Measurements from ENCODE around the gene SRPK1.

SRPK1 gene

GRCh38 chr6:35852994-35853393, 67.9 kb downstream of the SRPK1 start:
- H3K27ac ChIP-seq (ENCODE audit: poor library complexity, severe bottlenecking) = no peak overlapping the region
- DNase-seq (ENCODE audit: low spot score) = no peak
- no peak overlapping the region for H3K4me3 ChIP-seq (ENCODE audit: severe bottlenecking)
- no peaks in the 10 kb centered on the region for H3K27me3 ChIP-seq (ENCODE audit: insufficient read depth, poor library complexity, severe bottlenecking)
- no peaks in the 10 kb centered on the region for H3K4me1 ChIP-seq (ENCODE audit: insufficient read depth, poor library complexity, severe bottlenecking)
- H3K36me3 ChIP-seq (ENCODE audit: low read depth) = peaks cover 93% of the 10 kb centered on the region
- TF ChIP-seq CTCF (IDR thresholded peaks at IDR 0.05; ENCODE audit: poor library complexity, severe bottlenecking) = no peak
- ATAC-seq (ENCODE audit: low read depth) = no peak
- no peaks in the 10 kb centered on the region for H3K9me3 ChIP-seq (ENCODE audit: severe bottlenecking)

DNA sequence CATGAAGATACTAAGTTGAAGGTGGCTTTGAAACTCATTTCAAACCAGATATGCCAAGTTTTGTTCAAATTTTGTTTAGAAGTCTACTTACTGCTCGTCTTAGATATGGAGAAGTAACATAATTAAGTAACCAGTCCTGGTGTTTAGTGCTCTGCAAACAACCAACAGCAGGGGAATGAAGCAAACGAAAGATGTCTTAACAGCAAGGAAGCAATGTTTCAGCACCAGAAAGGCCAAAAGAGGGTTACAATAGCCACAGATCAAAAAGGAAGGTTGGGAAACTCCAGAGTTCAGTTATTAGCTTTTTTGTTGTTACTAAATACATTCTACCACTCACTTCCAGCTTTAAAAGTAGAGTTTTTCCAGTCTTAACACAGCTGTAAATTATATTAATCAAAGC, 70.7 kb downstream of the SRPK1 start:
- no peak overlapping the region for H3K4me3 ChIP-seq (ENCODE audit: severe bottlenecking)
- H3K27ac ChIP-seq (ENCODE audit: poor library complexity, severe bottlenecking) = no peak overlapping the region
- no peak for DNase-seq (ENCODE audit: low spot score)
- H3K36me3 ChIP-seq (ENCODE audit: low read depth) = peaks cover 80% of the 10 kb centered on the region
- no peak for ATAC-seq (ENCODE audit: low read depth)
- TF ChIP-seq CTCF (IDR thresholded peaks at IDR 0.05; ENCODE audit: poor library complexity, severe bottlenecking) = no peak
- H3K27me3 ChIP-seq (ENCODE audit: insufficient read depth, poor library complexity, severe bottlenecking) = no peaks in the 10 kb centered on the region
- no peaks in the 10 kb centered on the region for H3K9me3 ChIP-seq (ENCODE audit: severe bottlenecking)
- H3K4me1 ChIP-seq (ENCODE audit: insufficient read depth, poor library complexity, severe bottlenecking) = no peaks in the 10 kb centered on the region

DNA sequence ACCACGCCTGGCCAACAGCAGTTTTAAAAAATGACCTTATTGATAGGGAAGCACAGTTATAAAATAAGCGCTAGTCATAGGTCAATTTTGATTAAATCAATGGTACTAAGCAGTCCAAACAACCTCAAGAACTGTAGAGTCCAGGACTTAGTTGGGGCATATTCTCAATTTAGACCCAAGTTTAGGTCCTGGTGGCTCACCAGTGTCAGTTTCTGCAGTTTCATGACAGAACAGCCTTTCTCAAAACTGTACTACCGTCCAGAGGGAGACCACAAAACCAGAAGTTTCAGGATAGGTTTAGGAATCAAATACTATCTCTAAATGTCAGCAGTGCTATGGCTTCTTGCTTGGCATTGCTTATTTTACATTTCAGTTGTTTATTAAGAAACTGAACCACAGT, 76.6 kb downstream of the SRPK1 start:
- no peaks in the 10 kb centered on the region for H3K27me3 ChIP-seq (ENCODE audit: insufficient read depth, poor library complexity, severe bottlenecking)
- no peak for TF ChIP-seq CTCF (IDR thresholded peaks at IDR 0.05; ENCODE audit: poor library complexity, severe bottlenecking)
- H3K4me1 ChIP-seq (ENCODE audit: insufficient read depth, poor library complexity, severe bottlenecking) = no peaks in the 10 kb centered on the region
- H3K9me3 ChIP-seq (ENCODE audit: severe bottlenecking) = no peaks in the 10 kb centered on the region
- no peak overlapping the region for H3K4me3 ChIP-seq (ENCODE audit: severe bottlenecking)
- H3K27ac ChIP-seq (ENCODE audit: poor library complexity, severe bottlenecking) = no peak overlapping the region
- ATAC-seq (ENCODE audit: low read depth) (no peak), DNase-seq (ENCODE audit: low spot score) (no peak)
- peaks cover 79% of the 10 kb centered on the region for H3K36me3 ChIP-seq (ENCODE audit: low read depth)

GRCh38 chr6:35842381-35842780, 78.5 kb downstream of the SRPK1 start:
- Histone ChIP-seq H3K4me3 (ENCODE audit: severe bottlenecking) (no peak overlapping the region), H3K9me3 (ENCODE audit: severe bottlenecking) (no peaks in the 10 kb centered on the region), H3K27me3 (ENCODE audit: insufficient read depth, poor library complexity, severe bottlenecking) (no peaks in the 10 kb centered on the region), H3K4me1 (ENCODE audit: insufficient read depth, poor library complexity, severe bottlenecking) (no peaks in the 10 kb centered on the region), H3K36me3 (ENCODE audit: low read depth) (peaks cover 78% of the 10 kb centered on the region), H3K27ac (ENCODE audit: poor library complexity, severe bottlenecking) (no peak overlapping the region)
- no peak for DNase-seq (ENCODE audit: low spot score)
- ATAC-seq (ENCODE audit: low read depth) = no peak
- no peak for TF ChIP-seq CTCF (IDR thresholded peaks at IDR 0.05; ENCODE audit: poor library complexity, severe bottlenecking)

GRCh38 chr6:35839019-35839418, 81.9 kb downstream of the SRPK1 start:
- Histone ChIP-seq H3K4me3 (ENCODE audit: severe bottlenecking) (no peak overlapping the region), H3K9me3 (ENCODE audit: severe bottlenecking) (no peaks in the 10 kb centered on the region), H3K27ac (ENCODE audit: poor library complexity, severe bottlenecking) (no peak overlapping the region), H3K27me3 (ENCODE audit: insufficient read depth, poor library complexity, severe bottlenecking) (no peaks in the 10 kb centered on the region), H3K4me1 (ENCODE audit: insufficient read depth, poor library complexity, severe bottlenecking) (no peaks in the 10 kb centered on the region), H3K36me3 (ENCODE audit: low read depth) (peaks cover 83% of the 10 kb centered on the region)
- TF ChIP-seq CTCF (IDR thresholded peaks at IDR 0.05; ENCODE audit: poor library complexity, severe bottlenecking) = no peak
- DNase-seq (ENCODE audit: low spot score) (no peak), ATAC-seq (ENCODE audit: low read depth) (no peak)
